Subcutaneous adipose tissue (tissue), 4 donors: Measurements from ENCODE around the gene RFPL2. TPM values are rescaled to one million over a fixed set of nuclear protein-coding genes. Genes with fewer than 3 reads are reported as not detected.

Source experiments
- total RNA-seq, 4 donors: library from RNA; depleted of rRNA; stranded (reverse); fragments of >200 nt; gene quantifications; one replicate each; pipeline ENCODE4 v1.1.0, GENCODE V29; 2016
- TF ChIP-seq, protein P1 (sequence below): fragments of 450-650 bp; IDR thresholded peaks from one replicate; pipeline ENCODE4 v1.5.1; 2016; ENCODE audit warnings: low read depth, mild to moderate bottlenecking, control low read depth, antibody characterized with exemption, moderate library complexity

RFPL2 gene
- total RNA-seq, 4 donors from 2014 or later: 0.68 TPM; not detected in 3

- TF ChIP-seq, protein P1, sequence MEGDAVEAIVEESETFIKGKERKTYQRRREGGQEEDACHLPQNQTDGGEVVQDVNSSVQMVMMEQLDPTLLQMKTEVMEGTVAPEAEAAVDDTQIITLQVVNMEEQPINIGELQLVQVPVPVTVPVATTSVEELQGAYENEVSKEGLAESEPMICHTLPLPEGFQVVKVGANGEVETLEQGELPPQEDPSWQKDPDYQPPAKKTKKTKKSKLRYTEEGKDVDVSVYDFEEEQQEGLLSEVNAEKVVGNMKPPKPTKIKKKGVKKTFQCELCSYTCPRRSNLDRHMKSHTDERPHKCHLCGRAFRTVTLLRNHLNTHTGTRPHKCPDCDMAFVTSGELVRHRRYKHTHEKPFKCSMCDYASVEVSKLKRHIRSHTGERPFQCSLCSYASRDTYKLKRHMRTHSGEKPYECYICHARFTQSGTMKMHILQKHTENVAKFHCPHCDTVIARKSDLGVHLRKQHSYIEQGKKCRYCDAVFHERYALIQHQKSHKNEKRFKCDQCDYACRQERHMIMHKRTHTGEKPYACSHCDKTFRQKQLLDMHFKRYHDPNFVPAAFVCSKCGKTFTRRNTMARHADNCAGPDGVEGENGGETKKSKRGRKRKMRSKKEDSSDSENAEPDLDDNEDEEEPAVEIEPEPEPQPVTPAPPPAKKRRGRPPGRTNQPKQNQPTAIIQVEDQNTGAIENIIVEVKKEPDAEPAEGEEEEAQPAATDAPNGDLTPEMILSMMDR: no peak
These were observed 13.6 kb upstream of the RFPL2 start for GRCh38 chr22:32218470-32218869.

GRCh38 chr22:32217465-32217864 lies 12.6 kb upstream of the RFPL2 start:
- TF ChIP-seq, protein P1: no peak

DNA sequence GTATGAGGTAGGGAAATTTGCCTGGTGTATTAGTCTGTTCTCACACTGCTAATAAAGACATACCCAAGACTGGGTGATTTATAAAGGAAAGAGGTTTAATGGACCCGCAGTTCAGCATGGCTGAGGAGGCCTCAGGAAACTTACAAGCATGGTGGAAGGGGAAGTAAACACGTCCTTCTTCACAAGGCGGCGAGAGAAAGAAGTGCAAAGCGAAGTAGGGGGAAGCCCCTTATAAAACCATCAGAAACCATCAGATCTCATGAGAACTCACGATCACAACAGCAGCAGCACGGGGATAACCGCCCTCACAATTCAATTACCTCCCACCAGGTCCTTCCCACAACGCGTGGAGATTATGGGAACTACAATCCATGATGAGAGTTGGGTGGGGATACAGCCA lies 12.0 kb upstream of the RFPL2 start:
- TF ChIP-seq, protein P1: no peak

GRCh38 chr22:32211011-32211410 lies 6.1 kb upstream of the RFPL2 start:
- TF ChIP-seq, protein P1: no peak

- TF ChIP-seq, protein P1: no peak
These were observed 3.8 kb upstream of the RFPL2 start for GRCh38 chr22:32208681-32209080.

DNA sequence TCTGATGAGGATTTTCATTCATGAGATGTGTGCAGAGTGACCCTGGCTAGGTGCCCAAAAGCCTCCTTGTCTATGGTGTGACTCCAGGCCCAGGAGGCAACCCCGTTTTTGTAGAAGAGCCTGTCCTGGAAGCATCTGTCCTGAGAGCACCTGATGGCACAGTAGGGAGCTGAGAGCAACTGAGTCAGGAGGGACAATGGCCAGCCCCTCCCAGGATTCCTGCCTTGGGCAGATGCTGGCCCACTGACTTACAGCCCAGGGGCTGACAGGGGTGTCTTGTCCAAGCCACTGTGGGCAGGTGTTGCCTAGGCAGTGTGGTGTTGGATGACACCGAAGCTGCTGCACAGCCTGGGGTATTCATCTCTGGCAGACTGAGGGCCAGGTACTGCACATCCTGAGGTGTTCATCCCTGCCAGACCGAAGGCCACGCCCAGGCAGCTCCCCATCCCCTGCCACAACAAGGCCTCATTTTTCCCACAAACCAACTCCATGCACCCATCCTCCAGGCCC lies 3.2 kb upstream of the RFPL2 start:
- TF ChIP-seq, protein P1: no peak

GRCh38 chr22:32206774-32207758 lies 2.2 kb upstream of the RFPL2 start:
- TF ChIP-seq, protein P1: no peak
